K562 (cell line): ENCODE results near the gene UBE2J2. TPM values are rescaled to one million over a fixed set of nuclear protein-coding genes. Genes with fewer than 3 reads are reported as not detected.
A peak's percentile ranks its signal among the peaks of the same experiment; 100 is the strongest.

Source experiments
- ATF7 ChIP-seq: fragments of 450-650 bp; IDR thresholded peaks from 2 replicates; pipeline ENCODE4 v1.7.1; 2014; ENCODE audit warnings: mild to moderate bottlenecking, moderate library complexity
- DACH1 ChIP-seq: fragments of 450-650 bp; IDR thresholded peaks from 2 replicates; pipeline ENCODE4 v1.6.1; 2018; ENCODE audit not compliant: partially characterized antibody
- GABPB2 ChIP-seq: fragments of 250-450 bp; sonication (Bioruptor Pico); conservative IDR thresholded peaks from 2 replicates; pipeline ENCODE4 v1.5.1; 2021; ENCODE audit warnings: mild to moderate bottlenecking
- HLTF ChIP-seq: fragments of 450-650 bp; IDR thresholded peaks from 2 replicates; pipeline ENCODE4 v1.6.1; 2016
- HNRNPUL1 ChIP-seq: fragments of 200-400 bp; formaldehyde crosslinking; IDR thresholded peaks from 2 replicates; pipeline ENCODE4 v1.6.1; 2017; ENCODE audit warnings: low read length
- JUN ChIP-seq, 2 experiments: sonication (generic) in 1 of 2; formaldehyde crosslinking in 1 of 2; IDR thresholded peaks; 2 replicates each; pipeline versions ENCODE4 v1.6.1 to v1.8.0; 2012 to 2022; ENCODE audit warnings: borderline replicate concordance in 2 of 2, mild to moderate bottlenecking in 2 of 2, improper control_type of control experiment in 1 of 2, low read depth in 1 of 2, low read length in 1 of 2, missing genetic modification reagents in 1 of 2
- MEIS2 ChIP-seq: fragments of 450-650 bp; IDR thresholded peaks from 2 replicates; pipeline ENCODE4 v1.6.1; 2014; ENCODE audit warnings: mild to moderate bottlenecking; ENCODE audit not compliant: partially characterized antibody
- MGA ChIP-seq: fragments of 450-650 bp; IDR thresholded peaks from 2 replicates; pipeline ENCODE4 v1.6.1; 2016; ENCODE audit warnings: mild to moderate bottlenecking, moderate library complexity
- MTA2 ChIP-seq: fragments of 450-650 bp; IDR thresholded peaks from 2 replicates; pipeline ENCODE4 v1.6.1; 2016; ENCODE audit warnings: low read depth
- NR2C2 ChIP-seq, 2 experiments: fragments of 200-800 bp in 1 of 2; sonication (Bioruptor generic) in 1 of 2; sonication (generic) in 1 of 2; formaldehyde crosslinking in 1 of 2; IDR thresholded peaks; 2 replicates each; pipeline versions ENCODE4 v1.6.1 to v1.8.0; 2016 to 2022; ENCODE audit warnings: mild to moderate bottlenecking in 1 of 2, missing compliant biosample characterization in 1 of 2, missing genetic modification characterization in 1 of 2, missing genetic modification reagents in 1 of 2
- PCBP2 ChIP-seq: fragments of 200-400 bp; formaldehyde crosslinking; IDR thresholded peaks from 2 replicates; pipeline ENCODE4 v1.6.1; 2018; ENCODE audit warnings: low read length, low read depth, mild to moderate bottlenecking, moderate library complexity; ENCODE audit not compliant: poor library complexity, severe bottlenecking
- POLR2G ChIP-seq: fragments of 200-400 bp; formaldehyde crosslinking; IDR thresholded peaks from 2 replicates; pipeline ENCODE4 v1.6.1; 2017; ENCODE audit warnings: low read depth, mild to moderate bottlenecking, antibody characterized with exemption, low read length, moderate library complexity
- TARDBP ChIP-seq: fragments of 450-650 bp; IDR thresholded peaks from 2 replicates; pipeline ENCODE4 v1.6.1; 2016
- ZSCAN29 ChIP-seq: fragments of 450-650 bp; IDR thresholded peaks from 2 replicates; pipeline ENCODE4 v1.6.1; 2017
- polyA plus RNA-seq, 8 experiments: library from polyadenylated mRNA; depleted of rRNA in 4 of 8; stranded (reverse) in 5 of 8; unstranded in 3 of 8; fragments of >200 nt; fragmentation: Nextera tagmentation in 2 of 8; fragmentation: Illumina TruSeq in 1 of 8; extraction: Ambion mirVana in 2 of 8; extraction: Trizol in 1 of 8; gene quantifications; 2 replicates each; pipeline versions ENCODE4 v1.2.1 to v1.2.3, GENCODE V29; 2011 to 2014; ENCODE audit warnings: inconsistent platforms in 1 of 8, missing spikeins in 1 of 8
- total RNA-seq, 7 experiments: library from RNA; depleted of rRNA in 6 of 7; stranded (reverse); fragments of >200 nt in 6 of 7; fragmentation: Illumina TruSeq in 2 of 7; extraction: Trizol in 2 of 7; gene quantifications; 2 replicates each; pipeline versions ENCODE4 v1.2.1 to v1.2.3, GENCODE V29; 2011 to 2021; ENCODE audit warnings: low replicate concordance in 1 of 7
- TF ChIP-seq, protein P1 (sequence below): fragments of 250-450 bp; sonication (Bioruptor Pico); IDR thresholded peaks from 2 replicates; pipeline ENCODE4 v1.8.0; 2021; ENCODE audit warnings: borderline replicate concordance, mild to moderate bottlenecking, moderate library complexity; ENCODE audit not compliant: poor library complexity, severe bottlenecking

The UBE2J2 gene
- total and polyA plus RNA-seq, 9 of the 15 experiments (the other 6 are each of a cell fraction or from before 2014, with no cell fraction given): 0.93 to 112 (median 75.5) TPM

GRCh38 chr1:1304331-1305299, 31.0 kb upstream of the UBE2J2 start (continued):
- peak; percentile 95 for TF ChIP-seq MGA
- TF ChIP-seq HNRNPUL1: no peak
- TF ChIP-seq MTA2: no peak
- peak; percentile 50 for TF ChIP-seq POLR2G
- no peak for TF ChIP-seq NR2C2 (CRISPR knock-in tag; IDR thresholded peaks at IDR 0.05)
- no peak for TF ChIP-seq NR2C2 (tag; IDR thresholded peaks at IDR 0.05)
- no peak for TF ChIP-seq DACH1
- TF ChIP-seq MEIS2: no peak
- no peak for TF ChIP-seq HLTF
- TF ChIP-seq ZSCAN29: no peak
- peak; percentile 66; the same call in 1 of the 2 replicates for TF ChIP-seq JUN (IDR thresholded peaks at IDR 0.05; ENCODE audit: borderline replicate concordance, low read depth, low read length)
- TF ChIP-seq JUN (CRISPR knock-in tag; IDR thresholded peaks at IDR 0.05; ENCODE audit: borderline replicate concordance): no peak
- no peak for TF ChIP-seq TARDBP
- TF ChIP-seq GABPB2 (CRISPR knock-in tag): no peak
- TF ChIP-seq PCBP2: no peak
- TF ChIP-seq, protein P1, sequence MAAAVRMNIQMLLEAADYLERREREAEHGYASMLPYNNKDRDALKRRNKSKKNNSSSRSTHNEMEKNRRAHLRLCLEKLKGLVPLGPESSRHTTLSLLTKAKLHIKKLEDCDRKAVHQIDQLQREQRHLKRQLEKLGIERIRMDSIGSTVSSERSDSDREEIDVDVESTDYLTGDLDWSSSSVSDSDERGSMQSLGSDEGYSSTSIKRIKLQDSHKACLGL (CRISPR knock-in tag): no peak
- peak; percentile 95 for TF ChIP-seq ATF7
